Stimulated activated CD8-positive, alpha-beta memory T cell treated with anti-CD3 and anti-CD28 coated beads, Interleukin-4, amount 100 ng/mL, for 1 hour (primary cell): Measurements from ENCODE around the gene AFF1.

Source experiments
- DNase-seq, 2 donors: peaks; one replicate each; pipeline ENCODE4 v3.0.0-alpha.2; 2020; ENCODE audit warnings: low read depth in 2 of 2, low spot score in 1 of 2

The AFF1 gene

DNA sequence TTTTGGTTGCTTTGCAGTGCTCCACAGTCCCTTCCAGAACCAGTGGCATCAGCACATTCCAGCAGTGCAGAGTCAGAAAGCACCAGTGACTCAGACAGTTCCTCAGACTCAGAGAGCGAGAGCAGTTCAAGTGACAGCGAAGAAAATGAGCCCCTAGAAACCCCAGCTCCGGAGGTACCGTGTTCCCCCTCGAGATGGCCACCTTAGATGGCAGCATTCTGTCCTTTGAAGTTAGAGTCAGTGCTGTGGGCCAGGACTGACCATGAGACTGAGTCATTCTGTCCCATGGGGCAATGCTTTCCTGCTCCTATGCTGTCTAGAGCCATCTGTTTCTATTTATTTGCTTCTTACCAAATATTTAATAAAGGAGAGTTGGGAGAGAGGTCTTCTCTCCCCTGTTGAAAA, 173.3 kb downstream of the AFF1 start:
- DNase-seq = no peak

GRCh38 chr4:87109121-87109520, 174.3 kb downstream of the AFF1 start:
- no peak for DNase-seq

- DNase-seq = no peak
Observed at GRCh38 chr4:87109945-87110344, 175.1 kb downstream of the AFF1 start.

DNA sequence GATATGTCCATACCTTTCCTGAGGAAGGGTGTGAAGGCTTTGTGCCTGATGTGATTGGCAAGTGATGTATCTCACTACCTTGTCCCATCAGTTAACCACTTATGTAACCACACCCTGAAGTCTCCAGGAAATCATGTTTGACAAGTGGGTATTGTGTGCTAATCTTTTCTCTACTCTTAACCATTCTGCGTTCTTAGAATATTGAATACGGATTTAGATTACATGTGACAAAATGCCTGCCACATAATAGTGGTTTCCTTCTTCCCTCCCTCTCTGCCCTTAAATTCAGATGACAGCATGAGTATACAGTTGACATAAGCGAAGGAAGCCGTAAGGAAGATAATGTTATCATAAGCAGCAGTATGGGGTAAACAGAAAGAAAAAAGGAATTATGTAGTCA, 177.3 kb downstream of the AFF1 start:
- no peak for DNase-seq

GRCh38 chr4:87114245-87115062, 179.6 kb downstream of the AFF1 start:
- DNase-seq = no peak

DNA sequence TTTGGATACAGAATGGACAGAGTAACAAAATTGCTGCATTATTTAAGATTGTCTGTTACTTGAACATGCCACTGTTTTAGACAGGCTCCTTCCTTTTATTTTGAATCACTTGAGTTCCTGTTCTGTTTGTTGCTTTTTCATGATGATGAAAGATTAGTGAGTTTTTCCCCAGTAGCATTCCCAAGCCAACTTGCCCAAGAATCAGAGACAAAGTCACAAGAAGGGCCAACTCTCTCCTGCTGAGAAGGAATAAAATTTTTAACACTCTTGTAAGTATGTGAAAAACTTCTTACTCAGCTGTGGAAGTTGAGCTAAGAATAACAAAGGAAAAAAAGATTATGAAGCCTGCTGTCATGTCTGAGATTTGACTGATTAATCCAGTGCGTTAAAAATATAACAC, 181.4 kb downstream of the AFF1 start:
- no peak for DNase-seq

- no peak for DNase-seq
Observed at GRCh38 chr4:87117051-87117731, 182.4 kb downstream of the AFF1 start.

DNA sequence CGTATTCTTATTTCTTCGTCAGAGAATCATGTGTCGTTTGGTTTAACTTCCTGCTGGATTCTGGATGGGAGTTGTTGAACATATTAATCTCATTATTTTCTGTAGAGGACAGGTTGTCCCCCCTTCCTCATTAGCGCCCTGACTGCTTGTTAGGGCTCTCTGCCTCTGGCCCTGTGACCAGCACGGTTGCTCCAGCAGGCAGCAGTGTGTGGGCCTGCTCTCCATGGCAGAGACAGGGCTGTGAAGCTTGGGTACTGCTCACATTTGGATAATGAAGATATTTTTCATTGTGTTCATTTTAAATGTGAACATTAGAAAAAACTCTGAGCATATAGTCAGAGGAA, 182.9 kb downstream of the AFF1 start:
- DNase-seq = no peak

- no peak for DNase-seq
Observed at GRCh38 chr4:87118421-87118820, 183.6 kb downstream of the AFF1 start.

GRCh38 chr4:87118826-87119225, 184.0 kb downstream of the AFF1 start:
- no peak for DNase-seq

DNA sequence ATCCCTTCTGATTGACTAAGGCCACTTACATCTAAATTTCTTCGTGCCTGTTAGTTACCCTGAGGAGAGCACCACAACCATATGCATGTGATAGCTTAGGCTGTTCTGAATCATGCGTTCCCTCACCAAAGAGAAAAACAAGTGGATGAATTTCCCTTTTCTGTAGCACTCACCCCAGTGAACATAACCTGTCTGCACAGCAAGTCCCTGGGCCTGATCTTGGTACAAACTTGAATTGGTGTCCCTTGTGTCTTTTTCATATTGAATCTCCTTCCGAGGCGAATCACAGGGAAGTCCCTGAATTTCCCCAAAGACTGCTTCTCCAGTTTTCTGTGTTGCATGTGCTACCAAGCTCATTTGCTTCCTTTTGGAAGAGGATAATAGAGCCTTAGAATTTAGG, 185.2 kb downstream of the AFF1 start:
- DNase-seq = no peak

DNA sequence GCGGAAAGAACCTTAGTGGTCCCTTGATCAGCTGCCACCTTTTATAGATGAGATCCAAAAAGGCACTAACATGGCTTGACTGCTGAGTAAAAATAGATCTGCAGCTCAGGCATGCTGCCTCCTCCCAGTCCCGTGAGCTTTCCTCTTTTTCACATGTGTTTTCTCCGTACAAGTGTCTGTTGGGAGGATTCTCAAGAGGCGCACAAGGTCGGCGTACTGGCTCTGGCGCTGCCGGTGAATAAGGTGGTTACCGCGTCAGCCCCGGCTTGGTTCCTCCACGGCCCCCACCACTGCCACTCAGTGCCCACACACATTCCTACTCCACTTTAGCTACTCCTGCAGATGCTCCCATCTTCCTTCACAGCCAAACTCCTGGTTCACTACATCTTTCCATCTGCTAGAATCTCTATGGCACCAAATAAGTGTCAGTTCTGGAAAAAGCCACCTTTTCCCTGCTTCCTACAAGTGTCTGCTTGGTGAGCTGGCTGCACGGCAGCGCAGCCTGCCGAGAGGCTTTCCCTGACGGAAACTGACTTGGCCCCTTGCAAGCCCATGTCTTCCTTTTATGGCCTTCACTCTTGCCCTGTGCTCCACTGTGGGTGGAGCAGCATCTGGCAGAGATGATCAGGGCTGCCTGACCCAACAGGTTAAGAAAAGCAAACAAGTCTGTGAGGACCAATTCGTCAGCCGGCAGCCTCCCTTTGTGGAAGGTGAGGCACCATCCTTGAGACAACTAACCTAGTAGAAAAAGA, 185.8 kb downstream of the AFF1 start:
- DNase-seq = no peak

- no peak for DNase-seq
Observed at GRCh38 chr4:87121341-87122065, 186.7 kb downstream of the AFF1 start.

- no peak for DNase-seq
Observed at GRCh38 chr4:87122252-87122651, 187.4 kb downstream of the AFF1 start.

- DNase-seq = no peak
Observed at GRCh38 chr4:87126056-87126455, 191.2 kb downstream of the AFF1 start.

DNA sequence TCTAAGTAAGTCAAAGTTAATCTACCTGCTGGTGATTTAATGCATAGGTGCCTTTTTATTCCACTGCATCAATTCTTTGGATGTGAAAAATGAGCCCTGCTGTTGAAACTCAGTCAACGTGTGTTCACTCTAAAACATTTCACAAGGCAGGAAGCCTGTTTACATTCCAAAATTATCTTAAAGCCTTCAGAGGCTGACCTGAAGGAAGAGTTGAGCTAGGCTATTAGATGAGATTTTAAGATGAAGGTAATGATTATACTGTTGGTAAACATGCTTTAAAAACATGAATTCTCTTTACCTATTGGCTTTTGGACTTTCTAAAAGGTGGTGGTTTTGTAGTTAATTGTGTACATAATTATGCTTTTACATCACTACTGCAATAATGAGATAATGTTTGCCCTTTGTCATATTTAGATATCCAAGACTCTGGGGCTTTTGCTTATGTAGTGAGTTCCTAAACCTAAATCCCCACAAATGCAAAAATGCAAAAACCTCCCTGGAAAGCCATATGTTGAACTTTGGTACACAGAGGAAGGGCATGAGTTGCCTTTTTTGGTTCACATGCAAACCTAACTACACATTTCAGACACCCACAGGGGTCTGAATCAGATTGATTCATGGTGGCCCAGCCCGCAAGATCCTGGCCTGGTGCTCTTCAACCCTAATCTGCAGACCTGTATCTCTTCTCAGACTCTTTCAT, 193.3 kb downstream of the AFF1 start:
- DNase-seq = no peak

- DNase-seq = no peak
Observed at GRCh38 chr4:87129681-87130080, 194.9 kb downstream of the AFF1 start.

DNA sequence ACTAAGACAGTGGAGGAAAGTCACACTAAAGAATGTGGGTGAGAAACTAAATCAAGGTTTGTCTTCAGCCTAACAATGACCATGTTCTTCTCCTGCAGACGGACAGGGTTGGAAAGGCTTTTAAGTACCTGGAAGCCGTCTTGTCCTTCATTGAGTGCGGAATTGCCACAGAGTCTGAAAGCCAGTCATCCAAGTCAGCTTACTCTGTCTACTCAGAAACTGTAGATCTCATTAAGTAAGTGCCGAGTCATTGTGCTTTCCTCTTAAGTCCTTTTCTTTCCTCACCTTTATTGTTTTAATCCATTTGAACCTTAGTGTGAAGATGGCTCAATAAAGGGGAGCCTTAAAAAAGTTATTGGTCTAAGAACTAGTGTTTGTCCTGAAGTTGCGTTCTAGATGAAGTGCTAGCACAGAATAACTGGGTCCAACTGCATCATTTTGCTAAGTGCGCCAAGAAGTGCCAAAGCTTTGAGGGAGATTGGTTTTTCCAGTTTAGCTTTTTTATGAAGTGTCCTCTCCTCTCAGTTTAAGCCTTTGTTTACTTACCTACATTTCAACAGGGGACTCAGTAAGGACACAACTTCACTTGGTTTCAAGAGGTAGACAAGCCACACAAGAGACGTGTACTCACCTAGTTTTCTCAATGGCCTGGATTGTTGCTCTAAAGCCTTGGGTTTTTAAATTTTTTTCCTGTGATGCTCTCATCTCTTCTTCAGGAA, 196.3 kb downstream of the AFF1 start:
- no peak for DNase-seq

- DNase-seq = no peak
Observed at GRCh38 chr4:87132035-87132434, 197.2 kb downstream of the AFF1 start.

DNA sequence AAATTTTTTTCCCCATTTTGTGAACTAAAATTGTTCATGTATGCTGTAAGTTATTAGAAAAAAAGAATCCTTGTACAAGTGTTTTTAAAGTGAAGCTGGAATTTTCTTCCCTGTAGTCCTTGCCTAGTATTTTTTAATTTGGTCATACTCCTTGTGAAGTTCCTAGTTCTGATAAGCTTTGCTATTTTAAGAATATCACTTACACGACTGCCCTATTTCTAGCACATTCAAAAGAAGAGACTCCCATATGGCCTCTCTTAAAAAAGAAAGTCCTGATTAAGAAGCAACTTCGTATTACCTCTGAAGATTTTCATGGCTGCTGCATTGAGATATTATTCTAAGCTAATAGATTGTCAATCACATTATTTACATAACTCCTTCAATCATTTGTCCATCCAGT, 198.4 kb downstream of the AFF1 start:
- DNase-seq = no peak
